GM19239 (cell line): ENCODE measurements around the gene VPS35L.
A peak's percentile ranks its signal among the peaks of the same experiment; 100 is the strongest.
"Not testable (repeated sequence)": the region's sequence is repeated elsewhere in the genome, so short reads cannot be mapped to it uniquely, and the experiment has no call there.

ENCODE experiments used
- DNase-seq: peaks from one replicate; pipeline ENCODE4 v3.0.0; 2011; ENCODE audit warnings: low spot score; ENCODE audit not compliant: insufficient read length
- FAIRE-seq: peaks from 2 replicates; lab custom pipeline; 2011; peaks lifted over from hg19 to GRCh38; lab: Jason Lieb, UNC

The VPS35L gene

GRCh38 chr16:19642501-19642900 is 87.0 kb downstream of the VPS35L start:
- no peak for DNase-seq
- no peak for FAIRE-seq

- DNase-seq (no peak), FAIRE-seq (no peak)
Observed at GRCh38 chr16:19644877-19645276, 89.4 kb downstream of the VPS35L start.

- DNase-seq (no peak), FAIRE-seq (no peak)
Observed at GRCh38 chr16:19645557-19645981, 90.1 kb downstream of the VPS35L start.

GRCh38 chr16:19649980-19650379 is 94.5 kb downstream of the VPS35L start:
- FAIRE-seq (no peak), DNase-seq (no peak)

- FAIRE-seq (no peak), DNase-seq (no peak)
Observed at GRCh38 chr16:19654147-19654546, 98.6 kb downstream of the VPS35L start.

- no peak for FAIRE-seq
- DNase-seq: no peak
Observed at GRCh38 chr16:19655242-19655777, 99.8 kb downstream of the VPS35L start.

- DNase-seq (no peak), FAIRE-seq (no peak)
Observed at GRCh38 chr16:19657831-19658230, 102.3 kb downstream of the VPS35L start.

GRCh38 chr16:19659554-19659953 is 104.1 kb downstream of the VPS35L start:
- no peak for FAIRE-seq

GRCh38 chr16:19660432-19660831 is 104.9 kb downstream of the VPS35L start:
- no peak for FAIRE-seq

More at GRCh38 chr16:19659554-19659953, 104.1 kb downstream of the VPS35L start:
- DNase-seq: no peak

GRCh38 chr16:19662351-19662750 is 106.8 kb downstream of the VPS35L start:
- no peak for DNase-seq
- peak; percentile 31 for FAIRE-seq

More at GRCh38 chr16:19660432-19660831, 104.9 kb downstream of the VPS35L start:
- DNase-seq: no peak

GRCh38 chr16:19664166-19664565 is 108.7 kb downstream of the VPS35L start:
- DNase-seq (no peak), FAIRE-seq (no peak)

GRCh38 chr16:19665313-19665712 is 109.8 kb downstream of the VPS35L start:
- not testable (repeated sequence) for DNase-seq, FAIRE-seq

- no peak for FAIRE-seq
- no peak for DNase-seq
Observed at GRCh38 chr16:19666477-19666876, 111.0 kb downstream of the VPS35L start.

- DNase-seq: no peak
- no peak for FAIRE-seq
Observed at GRCh38 chr16:19672378-19672777, 116.9 kb downstream of the VPS35L start.

- no peak for DNase-seq
- FAIRE-seq: no peak
Observed at GRCh38 chr16:19674485-19674884, 119.0 kb downstream of the VPS35L start.

- DNase-seq (no peak), FAIRE-seq (no peak)
Observed at GRCh38 chr16:19677402-19677801, 121.9 kb downstream of the VPS35L start.

GRCh38 chr16:19678804-19679203 is 123.3 kb downstream of the VPS35L start:
- FAIRE-seq: no peak

GRCh38 chr16:19679281-19679680 is 123.8 kb downstream of the VPS35L start:
- FAIRE-seq, DNase-seq: not testable (repeated sequence)

More at GRCh38 chr16:19678804-19679203, 123.3 kb downstream of the VPS35L start:
- no peak for DNase-seq

- FAIRE-seq (no peak), DNase-seq (no peak)
Observed at GRCh38 chr16:19680881-19681340, 125.4 kb downstream of the VPS35L start.

GRCh38 chr16:19681637-19682036 is 126.1 kb downstream of the VPS35L start:
- no peak for FAIRE-seq

GRCh38 chr16:19683453-19684236 is 128.1 kb downstream of the VPS35L start:
- no peak for DNase-seq
- no peak for FAIRE-seq

More at GRCh38 chr16:19681637-19682036, 126.1 kb downstream of the VPS35L start:
- DNase-seq: no peak
